ENCODE measurements around the gene MS4A7.

The MS4A7 gene

GRCh38 chr11:60378354-60378753, at the start of gene MS4A7:
Gene MS4A7, plus strand, starts transcription at chr11:60378532. Its CDS starts 4,610 bp downstream, at chr11:60383142.
- peaks cover 4% of the 10 kb centered on the region for H3K27me3 Mint-ChIP-seq
- no peaks in the 10 kb centered on the region for H3K9me3 Mint-ChIP-seq
- H3K27ac Mint-ChIP-seq = peak within 1 kb of the TSS; percentile 45
- no peaks in the 10 kb centered on the region for H3K36me3 Mint-ChIP-seq (ENCODE audit: low read depth)
- H3K4me1 Mint-ChIP-seq (ENCODE audit: low read depth) = peaks cover 16% of the 10 kb centered on the region
- peak within 1 kb of the TSS; percentile 39 for H3K4me3 Mint-ChIP-seq

GRCh38 chr11:60332846-60333245, 45.5 kb upstream of the MS4A7 start:
- H3K4me1 Mint-ChIP-seq (ENCODE audit: low read depth) = no peaks in the 10 kb centered on the region
- no peaks in the 10 kb centered on the region for H3K36me3 Mint-ChIP-seq (ENCODE audit: low read depth)
- no peak overlapping the region for H3K4me3 Mint-ChIP-seq
- H3K27ac Mint-ChIP-seq = no peak overlapping the region
- no peaks in the 10 kb centered on the region for H3K9me3 Mint-ChIP-seq
- peaks cover 5% of the 10 kb centered on the region for H3K27me3 Mint-ChIP-seq

GRCh38 chr11:60334005-60334620, 44.2 kb upstream of the MS4A7 start:
- Mint-ChIP-seq H3K27me3 (peaks cover 5% of the 10 kb centered on the region), H3K4me3 (no peak overlapping the region), H3K36me3 (ENCODE audit: low read depth) (no peaks in the 10 kb centered on the region), H3K4me1 (ENCODE audit: low read depth) (no peaks in the 10 kb centered on the region), H3K27ac (no peak overlapping the region), H3K9me3 (no peaks in the 10 kb centered on the region)

- Mint-ChIP-seq H3K4me1 (ENCODE audit: low read depth) (no peaks in the 10 kb centered on the region), H3K36me3 (ENCODE audit: low read depth) (no peaks in the 10 kb centered on the region), H3K9me3 (no peaks in the 10 kb centered on the region), H3K4me3 (no peak overlapping the region), H3K27ac (no peak overlapping the region), H3K27me3 (peaks cover 16% of the 10 kb centered on the region)
Measured at GRCh38 chr11:60336767-60337391, 41.5 kb upstream of the MS4A7 start.

- Mint-ChIP-seq H3K36me3 (ENCODE audit: low read depth) (no peaks in the 10 kb centered on the region), H3K27me3 (peaks cover 20% of the 10 kb centered on the region), H3K27ac (no peak overlapping the region), H3K4me3 (no peak overlapping the region), H3K9me3 (no peaks in the 10 kb centered on the region), H3K4me1 (ENCODE audit: low read depth) (no peaks in the 10 kb centered on the region)
Measured at GRCh38 chr11:60338053-60338452, 40.3 kb upstream of the MS4A7 start.

GRCh38 chr11:60339356-60339755, 39.0 kb upstream of the MS4A7 start:
- Mint-ChIP-seq H3K4me3 (no peak overlapping the region), H3K27ac (no peak overlapping the region), H3K9me3 (no peaks in the 10 kb centered on the region), H3K36me3 (ENCODE audit: low read depth) (no peaks in the 10 kb centered on the region), H3K4me1 (ENCODE audit: low read depth) (no peaks in the 10 kb centered on the region), H3K27me3 (peaks cover 20% of the 10 kb centered on the region)

GRCh38 chr11:60343094-60343704, 35.1 kb upstream of the MS4A7 start:
- Mint-ChIP-seq H3K27me3 (peaks cover 33% of the 10 kb centered on the region), H3K4me3 (no peak overlapping the region), H3K9me3 (no peaks in the 10 kb centered on the region), H3K27ac (no peak overlapping the region), H3K36me3 (ENCODE audit: low read depth) (no peaks in the 10 kb centered on the region), H3K4me1 (ENCODE audit: low read depth) (peaks cover 4% of the 10 kb centered on the region)

- Mint-ChIP-seq H3K4me3 (no peak overlapping the region), H3K4me1 (ENCODE audit: low read depth) (peaks cover 4% of the 10 kb centered on the region), H3K9me3 (no peaks in the 10 kb centered on the region), H3K27me3 (peaks cover 34% of the 10 kb centered on the region), H3K36me3 (ENCODE audit: low read depth) (no peaks in the 10 kb centered on the region), H3K27ac (no peak overlapping the region)
Measured at GRCh38 chr11:60344146-60344545, 34.2 kb upstream of the MS4A7 start.

- Mint-ChIP-seq H3K9me3 (no peaks in the 10 kb centered on the region), H3K36me3 (ENCODE audit: low read depth) (no peaks in the 10 kb centered on the region), H3K4me1 (ENCODE audit: low read depth) (peaks cover 4% of the 10 kb centered on the region), H3K4me3 (no peak overlapping the region), H3K27ac (no peak overlapping the region), H3K27me3 (peaks cover 31% of the 10 kb centered on the region)
Measured at GRCh38 chr11:60345489-60345888, 32.8 kb upstream of the MS4A7 start.

GRCh38 chr11:60347084-60347797, 31.1 kb upstream of the MS4A7 start:
- Mint-ChIP-seq H3K4me3 (no peak overlapping the region), H3K27me3 (peaks cover 27% of the 10 kb centered on the region), H3K27ac (no peak overlapping the region), H3K36me3 (ENCODE audit: low read depth) (no peaks in the 10 kb centered on the region), H3K9me3 (no peaks in the 10 kb centered on the region), H3K4me1 (ENCODE audit: low read depth) (peaks cover 4% of the 10 kb centered on the region)

- Mint-ChIP-seq H3K27me3 (peaks cover 29% of the 10 kb centered on the region), H3K4me1 (ENCODE audit: low read depth) (peaks cover 4% of the 10 kb centered on the region), H3K9me3 (no peaks in the 10 kb centered on the region)
Measured at GRCh38 chr11:60348116-60348515, 30.2 kb upstream of the MS4A7 start.

GRCh38 chr11:60349990-60350389, 28.3 kb upstream of the MS4A7 start:
- Mint-ChIP-seq H3K27ac (no peak overlapping the region), H3K27me3 (peaks cover 34% of the 10 kb centered on the region), H3K36me3 (ENCODE audit: low read depth) (no peaks in the 10 kb centered on the region), H3K4me1 (ENCODE audit: low read depth) (peaks cover 4% of the 10 kb centered on the region), H3K4me3 (no peak overlapping the region), H3K9me3 (peaks cover 8% of the 10 kb centered on the region)

More at GRCh38 chr11:60348116-60348515, 30.2 kb upstream of the MS4A7 start:
- Mint-ChIP-seq H3K36me3 (ENCODE audit: low read depth) (no peaks in the 10 kb centered on the region), H3K27ac (no peak overlapping the region), H3K4me3 (no peak overlapping the region)

- H3K36me3 Mint-ChIP-seq (ENCODE audit: low read depth) = no peaks in the 10 kb centered on the region
- peaks cover 11% of the 10 kb centered on the region for H3K4me1 Mint-ChIP-seq (ENCODE audit: low read depth)
- peaks cover 8% of the 10 kb centered on the region for H3K9me3 Mint-ChIP-seq
- no peak overlapping the region for H3K27ac Mint-ChIP-seq
- no peak overlapping the region for H3K4me3 Mint-ChIP-seq
- H3K27me3 Mint-ChIP-seq = peaks cover 24% of the 10 kb centered on the region
Measured at GRCh38 chr11:60357771-60358170, 20.6 kb upstream of the MS4A7 start.

GRCh38 chr11:60360621-60361020, 17.7 kb upstream of the MS4A7 start:
- no peak overlapping the region for H3K27ac Mint-ChIP-seq
- peaks cover 39% of the 10 kb centered on the region for H3K27me3 Mint-ChIP-seq
- H3K9me3 Mint-ChIP-seq = no peaks in the 10 kb centered on the region
- peaks cover 25% of the 10 kb centered on the region for H3K4me1 Mint-ChIP-seq (ENCODE audit: low read depth)
- no peaks in the 10 kb centered on the region for H3K36me3 Mint-ChIP-seq (ENCODE audit: low read depth)
- H3K4me3 Mint-ChIP-seq = no peak overlapping the region

- Mint-ChIP-seq H3K4me1 (ENCODE audit: low read depth) (peaks cover 36% of the 10 kb centered on the region), H3K27me3 (peaks cover 43% of the 10 kb centered on the region), H3K4me3 (no peak overlapping the region), H3K9me3 (no peaks in the 10 kb centered on the region), H3K27ac (no peak overlapping the region), H3K36me3 (ENCODE audit: low read depth) (no peaks in the 10 kb centered on the region)
Measured at GRCh38 chr11:60362241-60362640, 16.1 kb upstream of the MS4A7 start.

All from stimulated activated naive CD8-positive, alpha-beta T cell treated with anti-CD3 and anti-CD28 coated beads, Interleukin-15, Interleukin-2, amounts not matched to agents 100 ng/mL and 50 ng/mL, for 24 hours (primary cell).